GM23338 (cell line): Measurements from ENCODE around the gene ZBTB48. TPM values are rescaled to one million over a fixed set of nuclear protein-coding genes. Genes with fewer than 3 reads are reported as not detected.

Source experiments
- ATAC-seq: fragments of 200-7000 bp; cut with Tn5 transposase; 3 replicates; pipeline ENCODE4 v1.9.1; 2020
- DNase-seq: peaks from one replicate; pipeline ENCODE4 v3.0.0-alpha.2; 2015; ENCODE audit warnings: low spot score
- H2AFZ ChIP-seq: fragments of 200-600 bp; sonication (generic); 2 replicates; pipeline ENCODE4 v1.8.0; 2016; ENCODE audit warnings: antibody characterized with exemption, mild to moderate bottlenecking, moderate library complexity
- H3F3A ChIP-seq: fragments of 200-600 bp; sonication (generic); replicated peaks from 2 replicates; pipeline ENCODE4 v1.8.0; 2017; ENCODE audit warnings: antibody characterized with exemption, mixed run types, low read depth
- H3K27ac ChIP-seq: fragments of 200-600 bp; sonication (generic); 2 replicates; pipeline ENCODE4 v1.6.1; 2016; ENCODE audit warnings: low read depth
- H3K27me3 ChIP-seq: fragments of 200-600 bp; sonication (generic); 2 replicates; pipeline ENCODE4 v1.8.0; 2016; ENCODE audit warnings: mild to moderate bottlenecking, mixed run types, moderate library complexity; ENCODE audit not compliant: insufficient read depth
- H3K36me3 ChIP-seq: fragments of 200-600 bp; sonication (generic); 2 replicates; pipeline ENCODE4 v1.8.0; 2016; ENCODE audit warnings: mild to moderate bottlenecking; ENCODE audit not compliant: insufficient read depth
- H3K4me1 ChIP-seq: fragments of 200-600 bp; sonication (generic); 2 replicates; pipeline ENCODE4 v1.8.0; 2016; ENCODE audit warnings: mild to moderate bottlenecking, moderate library complexity; ENCODE audit not compliant: insufficient read depth
- H3K4me2 ChIP-seq: fragments of 200-600 bp; sonication (generic); 2 replicates; pipeline ENCODE4 v1.7.1; 2017; ENCODE audit warnings: mixed run types
- H3K4me3 ChIP-seq: fragments of 200-600 bp; sonication (generic); 2 replicates; pipeline ENCODE4 v1.6.1; 2016; ENCODE audit warnings: mixed run types
- H3K79me2 ChIP-seq: fragments of 200-600 bp; sonication (generic); replicated peaks from 2 replicates; pipeline ENCODE4 v1.8.0; 2017; ENCODE audit warnings: mild to moderate bottlenecking; ENCODE audit not compliant: insufficient read depth
- H3K9me2 ChIP-seq: fragments of 200-600 bp; sonication (generic); 2 replicates; pipeline ENCODE4 v1.8.0; 2017; ENCODE audit not compliant: insufficient read depth
- H4K20me1 ChIP-seq: fragments of 200-600 bp; sonication (generic); replicated peaks from 2 replicates; pipeline ENCODE4 v1.8.0; 2017; ENCODE audit warnings: mild to moderate bottlenecking; ENCODE audit not compliant: insufficient read depth
- H3K27ac Mint-ChIP-seq: 2 replicates; pipeline ENCODE4 v1.8.0; 2020; ENCODE audit warnings: inconsistent platforms, mild to moderate bottlenecking, moderate library complexity, mixed read lengths
- H3K27me3 Mint-ChIP-seq: 3 replicates; pipeline ENCODE4 v1.8.0; 2022; ENCODE audit warnings: low read depth, mild to moderate bottlenecking, moderate library complexity, mixed read lengths, inconsistent platforms; ENCODE audit not compliant: insufficient read depth, poor library complexity
- H3K36me3 Mint-ChIP-seq: 3 replicates; pipeline ENCODE4 v1.8.0; 2021; ENCODE audit warnings: low read depth, mild to moderate bottlenecking, inconsistent platforms, moderate library complexity, mixed read lengths
- H3K4me1 Mint-ChIP-seq: 3 replicates; pipeline ENCODE4 v1.8.0; 2020; ENCODE audit warnings: mild to moderate bottlenecking, inconsistent platforms, mixed read lengths
- H3K4me3 Mint-ChIP-seq: 3 replicates; pipeline ENCODE4 v1.8.0; 2021; ENCODE audit warnings: moderate library complexity, mild to moderate bottlenecking, inconsistent platforms, mixed read lengths
- H3K9me3 Mint-ChIP-seq: 3 replicates; pipeline ENCODE4 v1.8.0; 2020; ENCODE audit warnings: moderate library complexity, mild to moderate bottlenecking, inconsistent platforms, mixed read lengths
- CTCF ChIP-seq, 2 experiments: fragments of 200-600 bp in 1 of 2; sonication (generic) in 1 of 2; conservative IDR thresholded peaks; 2 replicates each; pipeline versions ENCODE4 v1.5.1 to v1.6.1; 2016 to 2017; ENCODE audit warnings: antibody characterized with exemption in 2 of 2, low read depth in 2 of 2, mild to moderate bottlenecking in 2 of 2, moderate library complexity in 1 of 2
- POLR2AphosphoS5 ChIP-seq: IDR thresholded peaks from 2 replicates; pipeline ENCODE4 v1.6.1; 2016; ENCODE audit warnings: antibody characterized with exemption, low read depth
- ZNF114 ChIP-seq: fragments of 250-450 bp; sonication (Bioruptor Pico); IDR thresholded peaks from 2 replicates; pipeline ENCODE4 v1.5.0; 2020; ENCODE audit warnings: mild to moderate bottlenecking, moderate library complexity
- ZNF462 ChIP-seq: fragments of 250-450 bp; sonication (Bioruptor Pico); IDR thresholded peaks from 2 replicates; pipeline ENCODE4 v1.5.0; 2020; ENCODE audit warnings: mild to moderate bottlenecking, moderate library complexity
- polyA plus RNA-seq: library from polyadenylated mRNA; unstranded; fragments of >200 nt; fragmentation: Nextera tagmentation; extraction: Ambion mirVana; gene quantifications from 2 replicates; pipeline ENCODE4 v1.2.1, GENCODE V29; 2016
- total RNA-seq: library from RNA; depleted of rRNA; stranded (reverse); fragments of >200 nt; shearing (Covaris generic); gene quantifications from 2 replicates; pipeline ENCODE4 v1.2.3, GENCODE V29; 2014

The ZBTB48 gene
- total and polyA plus RNA-seq, 2 experiments from 2014 or later: 17.3 to 25.5 TPM

GRCh38 chr1:6584126-6585080, 4.6 kb downstream of the ZBTB48 start:
- Histone ChIP-seq H3K4me1 (peaks cover 8% of the 10 kb centered on the region; the same call in 1 of the 2 replicates), H3K4me2 (no peak overlapping the region), H3F3A (peaks cover 3% of the 10 kb centered on the region; the same call in 1 of the 2 replicates), H4K20me1 (peaks cover 5% of the 10 kb centered on the region; the same call in 1 of the 2 replicates), H3K36me3 (no peaks in the 10 kb centered on the region), H3K79me2 (peaks cover 16% of the 10 kb centered on the region), H3K9me2 (no peaks in the 10 kb centered on the region), H3K27me3 (no peaks in the 10 kb centered on the region), H3K4me3 (no peak overlapping the region), H3K27ac (no peak overlapping the region), H2AFZ (no peak overlapping the region)
- Mint-ChIP-seq H3K27ac (peak overlapping the region; percentile 41; the same call in 1 of the 2 replicates), H3K4me1 (peaks cover 13% of the 10 kb centered on the region), H3K4me3 (no peak overlapping the region; the same call in 2 of the 3 replicates), H3K27me3 (peaks cover 14% of the 10 kb centered on the region), H3K36me3 (peaks cover 10% of the 10 kb centered on the region; the same call in 2 of the 3 replicates), H3K9me3 (no peaks in the 10 kb centered on the region)
- DNase-seq (peak; percentile 69), ATAC-seq (no peak)
- TF ChIP-seq ZNF114: no peak
- TF ChIP-seq ZNF462 (CRISPR knock-in tag): no peak
- no peak for TF ChIP-seq POLR2AphosphoS5
- peak in 1 of 2 experiments; percentile 20; a peak in 1 of 4 replicates for TF ChIP-seq CTCF (conservative IDR thresholded peaks at IDR 0.05; ENCODE audit: low read depth in 2 of 2)
